Testis (tissue), 3 donors: ENCODE data around the gene SBSN. TPM values are rescaled to one million over a fixed set of nuclear protein-coding genes. Genes with fewer than 3 reads are reported as not detected.

Experiments
- DNase-seq: peaks from one replicate; pipeline ENCODE4 v3.0.0-alpha.2; 2019
- H3K27ac ChIP-seq, 2 donors: fragments of 200-600 bp; sonication (generic); one replicate each; pipeline ENCODE4 v1.5.1; 2019
- H3K27me3 ChIP-seq: fragments of 200-600 bp; sonication (generic); one replicate; pipeline ENCODE4 v1.5.1; 2019
- H3K36me3 ChIP-seq: fragments of 200-600 bp; sonication (generic); one replicate; pipeline ENCODE4 v1.5.1; 2017; ENCODE audit warnings: low read depth; ENCODE audit errors: missing control alignments
- H3K4me1 ChIP-seq: fragments of 200-600 bp; sonication (generic); one replicate; pipeline ENCODE4 v1.5.1; 2019
- H3K4me3 ChIP-seq, 2 donors: fragments of 200-600 bp; sonication (generic); one replicate each; pipeline ENCODE4 v1.5.1; 2017 to 2019
- H3K9me3 ChIP-seq: fragments of 200-600 bp; sonication (generic); one replicate; pipeline ENCODE4 v1.5.1; 2017
- POLR2A ChIP-seq: fragments of 450-650 bp; IDR thresholded peaks from one replicate; pipeline ENCODE4 v1.6.1; 2017; ENCODE audit warnings: antibody characterized with exemption, mild to moderate bottlenecking, moderate library complexity
- WGBS, 2 donors: methylation state at CpG; one replicate each; pipeline ENCODE4 v1.1.5; 2018; 5-methylcytosine and 5-hydroxymethylcytosine counted together
- intact Hi-C: fragments of 100-400 bp; cut with DNase I; formaldehyde crosslinking; loops from one replicate; pipeline ENCODE4 v1.15.1; 2023; ENCODE audit warnings: low total_unique reads
- polyA plus RNA-seq: library from polyadenylated mRNA; stranded (reverse); fragments of 350-450 nt; fragmentation: Illumina TruSeq; extraction: RNeasy Lipid Tissue Mini Kit (QIAGEN cat#74804); gene quantifications from one replicate; pipeline ENCODE4 v1.2.3, GENCODE V29; 2014; ENCODE audit warnings: low read depth, low replicate concordance; ENCODE audit not compliant: insufficient read depth
- total RNA-seq, 2 donors: library from RNA; depleted of rRNA; stranded (reverse); fragments of >200 nt; gene quantifications; one replicate each; pipeline ENCODE4 v1.2.3, GENCODE V29; 2016
- TF ChIP-seq, protein P1 (sequence below), 3 experiments: fragments of 450-650 bp in 2 of 3; fragments of 200-600 bp in 1 of 3; sonication (generic) in 1 of 3; IDR thresholded peaks; one replicate each; pipeline ENCODE4 v1.5.1; 2016 to 2019; ENCODE audit warnings: antibody characterized with exemption in 3 of 3, mild to moderate bottlenecking in 2 of 3, moderate library complexity in 1 of 3

Gene SBSN
- total and polyA plus RNA-seq, 3 donors from 2014 or later: 0.16 to 0.47 (median 0.19) TPM

DNA sequence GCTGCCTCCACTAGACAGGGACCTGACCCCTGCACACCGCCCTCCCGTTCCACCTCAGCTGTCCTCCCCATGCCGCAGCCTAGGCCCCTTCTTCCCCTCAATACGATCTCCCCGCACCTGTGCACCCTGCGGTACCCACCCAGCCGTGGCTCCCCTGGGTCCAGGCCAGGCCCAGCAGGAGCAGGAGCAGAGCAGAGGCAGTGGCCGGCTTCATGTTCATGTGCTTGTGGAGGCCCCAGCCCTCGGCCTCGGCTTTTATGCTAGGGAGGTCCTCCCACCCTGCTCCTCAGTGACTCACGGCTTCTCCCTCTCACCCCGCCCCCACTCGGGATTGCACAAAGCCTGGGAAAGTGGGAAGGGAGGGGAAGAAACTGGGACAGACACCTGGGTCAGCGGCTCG is 26.4 kb downstream of the SBSN start:
- intact Hi-C loops: no loop called here
- H3K27me3 ChIP-seq: no peaks in the 10 kb centered on the region
- H3K4me3 ChIP-seq: no peak overlapping the region
- H3K4me1 ChIP-seq: no peaks in the 10 kb centered on the region
- no peaks in the 10 kb centered on the region for H3K9me3 ChIP-seq
- H3K27ac ChIP-seq: no peak overlapping the region
- WGBS, 2 donors: 77 to 86% methylated on average over 12 to 15 of the region's 15 CpGs
- DNase-seq: no peak
- H3K36me3 ChIP-seq: no peaks in the 10 kb centered on the region
- TF ChIP-seq, protein P1, sequence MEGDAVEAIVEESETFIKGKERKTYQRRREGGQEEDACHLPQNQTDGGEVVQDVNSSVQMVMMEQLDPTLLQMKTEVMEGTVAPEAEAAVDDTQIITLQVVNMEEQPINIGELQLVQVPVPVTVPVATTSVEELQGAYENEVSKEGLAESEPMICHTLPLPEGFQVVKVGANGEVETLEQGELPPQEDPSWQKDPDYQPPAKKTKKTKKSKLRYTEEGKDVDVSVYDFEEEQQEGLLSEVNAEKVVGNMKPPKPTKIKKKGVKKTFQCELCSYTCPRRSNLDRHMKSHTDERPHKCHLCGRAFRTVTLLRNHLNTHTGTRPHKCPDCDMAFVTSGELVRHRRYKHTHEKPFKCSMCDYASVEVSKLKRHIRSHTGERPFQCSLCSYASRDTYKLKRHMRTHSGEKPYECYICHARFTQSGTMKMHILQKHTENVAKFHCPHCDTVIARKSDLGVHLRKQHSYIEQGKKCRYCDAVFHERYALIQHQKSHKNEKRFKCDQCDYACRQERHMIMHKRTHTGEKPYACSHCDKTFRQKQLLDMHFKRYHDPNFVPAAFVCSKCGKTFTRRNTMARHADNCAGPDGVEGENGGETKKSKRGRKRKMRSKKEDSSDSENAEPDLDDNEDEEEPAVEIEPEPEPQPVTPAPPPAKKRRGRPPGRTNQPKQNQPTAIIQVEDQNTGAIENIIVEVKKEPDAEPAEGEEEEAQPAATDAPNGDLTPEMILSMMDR (IDR thresholded peaks at IDR 0.05): no peak
- no peak for TF ChIP-seq POLR2A

DNA sequence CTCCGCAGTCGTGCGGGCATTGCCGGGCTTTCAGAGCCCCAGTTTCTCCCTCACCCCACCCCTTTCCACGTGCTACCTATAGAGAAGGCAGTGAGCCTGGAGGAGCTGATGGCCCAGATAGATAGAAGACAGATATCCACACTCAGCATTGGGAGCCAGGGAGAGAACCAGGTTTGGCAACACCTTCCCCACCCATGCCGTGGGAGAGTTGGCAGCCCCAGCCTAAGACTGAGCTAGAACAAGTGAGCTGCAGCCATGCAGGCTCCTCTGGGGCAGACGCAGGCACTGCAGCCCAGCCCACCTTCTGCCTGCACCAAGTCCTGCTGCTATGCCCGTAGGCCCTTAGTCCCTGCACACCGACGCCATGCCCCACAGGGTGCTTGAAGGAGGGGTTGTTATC is 27.5 kb downstream of the SBSN start:
- no peak overlapping the region for H3K4me3 ChIP-seq
- intact Hi-C loops: no loop called here
- H3K4me1 ChIP-seq: no peaks in the 10 kb centered on the region
- WGBS, 2 donors: 89 to 93% methylated on average over 8 to 10 of the region's 10 CpGs
- H3K27ac ChIP-seq: no peak overlapping the region
- no peaks in the 10 kb centered on the region for H3K9me3 ChIP-seq
- H3K27me3 ChIP-seq: no peaks in the 10 kb centered on the region
- H3K36me3 ChIP-seq: no peaks in the 10 kb centered on the region
- TF ChIP-seq, protein P1 (IDR thresholded peaks at IDR 0.05): no peak
- DNase-seq: no peak

DNA sequence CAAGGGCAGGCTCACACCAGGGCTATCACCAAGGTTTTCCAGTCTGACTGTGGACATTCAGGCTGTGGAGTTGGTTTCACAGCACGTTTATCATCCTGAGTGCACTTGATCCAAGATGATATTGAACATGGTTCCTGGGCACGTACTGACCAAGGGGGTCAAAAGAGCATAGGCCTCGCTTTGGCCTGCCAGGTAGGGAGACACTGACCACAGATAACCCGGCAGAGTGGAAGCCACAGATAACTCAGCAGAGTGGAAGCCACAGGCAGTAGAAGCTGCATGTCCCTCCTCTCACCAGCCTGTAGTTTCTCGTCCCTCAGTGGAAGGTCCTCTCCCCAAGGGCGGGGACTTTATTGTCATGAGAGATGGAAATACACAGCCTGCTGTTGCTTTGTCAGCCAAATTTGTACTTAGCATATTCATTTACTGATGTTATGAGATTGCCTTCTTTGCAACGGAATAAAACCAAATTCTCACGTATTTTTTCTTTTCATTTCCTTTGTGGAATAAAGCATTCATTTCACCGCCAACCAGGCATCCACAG is 29.1 kb downstream of the SBSN start:
- Histone ChIP-seq H3K4me1 (no peaks in the 10 kb centered on the region), H3K27ac (no peak overlapping the region), H3K9me3 (no peaks in the 10 kb centered on the region), H3K36me3 (no peaks in the 10 kb centered on the region), H3K27me3 (no peaks in the 10 kb centered on the region), H3K4me3 (no peak overlapping the region)
- intact Hi-C loops: loop anchor here (10.0 kb wide), 1 partner anchor 144 kb away; the partner anchor contains the start of gene FFAR3
- WGBS, 2 donors: 73 to 81% methylated on average over 9 of the region's 9 CpGs
- no peak for TF ChIP-seq POLR2A
- TF ChIP-seq, protein P1 (IDR thresholded peaks at IDR 0.05): no peak
- no peak for DNase-seq

DNA sequence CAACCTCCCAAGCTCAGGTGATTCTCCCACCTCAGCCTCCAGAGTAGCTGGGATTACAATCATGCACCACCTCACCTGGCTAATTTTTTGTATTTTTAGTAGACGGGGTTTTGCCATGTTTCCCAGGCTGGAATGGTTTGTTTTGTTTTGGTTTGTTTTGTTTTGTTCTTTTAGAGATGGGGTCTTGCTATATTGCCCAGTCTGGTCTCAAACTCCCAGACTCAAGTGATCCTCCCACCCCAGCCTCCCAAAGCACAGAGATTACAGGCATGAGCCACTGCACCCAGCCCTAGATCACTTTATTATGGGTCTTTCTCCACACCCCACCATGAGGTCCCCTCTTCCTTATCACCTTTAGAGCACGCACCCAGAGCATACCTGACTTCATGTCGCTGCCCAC is 29.9 kb downstream of the SBSN start:
- TF ChIP-seq, protein P1 (IDR thresholded peaks at IDR 0.05): no peak
- TF ChIP-seq POLR2A: no peak
- Histone ChIP-seq H3K9me3 (no peaks in the 10 kb centered on the region), H3K27me3 (no peaks in the 10 kb centered on the region), H3K27ac (no peak overlapping the region), H3K4me3 (no peak overlapping the region), H3K4me1 (no peaks in the 10 kb centered on the region), H3K36me3 (no peaks in the 10 kb centered on the region)
- 92 to 96% methylated on average over 3 of the region's 3 CpGs for WGBS, 2 donors
- no peak for DNase-seq
- intact Hi-C loops: loop anchor here (10.0 kb wide), 1 partner anchor 143 kb away; the partner anchor contains the start of gene FFAR3

DNA sequence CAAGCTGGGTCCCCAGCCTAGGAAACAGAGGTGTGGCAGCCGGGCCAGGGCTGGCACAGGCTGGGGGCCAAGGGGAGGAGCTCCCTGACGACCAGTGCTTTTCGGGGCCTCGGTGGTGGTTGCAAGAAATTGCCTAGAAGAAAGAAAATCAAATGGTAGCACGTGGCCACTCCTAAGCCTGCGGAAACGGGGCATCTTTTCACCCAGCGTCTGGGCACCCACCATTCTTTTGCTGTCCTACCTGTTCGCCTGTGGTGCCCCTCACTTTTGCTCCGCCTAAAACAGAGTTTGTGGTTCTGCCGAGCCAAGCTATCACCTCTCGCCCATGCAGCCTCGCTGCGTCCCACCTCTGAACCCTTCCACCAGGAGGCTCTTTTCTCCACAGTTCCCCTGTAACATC is 30.7 kb downstream of the SBSN start:
- H3K9me3 ChIP-seq: no peaks in the 10 kb centered on the region
- no peaks in the 10 kb centered on the region for H3K36me3 ChIP-seq
- no peak overlapping the region for H3K4me3 ChIP-seq
- 83 to 86% methylated on average over 14 of the region's 14 CpGs for WGBS, 2 donors
- no peak for TF ChIP-seq POLR2A
- TF ChIP-seq, protein P1 (IDR thresholded peaks at IDR 0.05): no peak
- no peaks in the 10 kb centered on the region for H3K27me3 ChIP-seq
- no peak for DNase-seq
- H3K4me1 ChIP-seq: no peaks in the 10 kb centered on the region
- H3K27ac ChIP-seq: no peak overlapping the region
- intact Hi-C loops: loop anchor here (10.0 kb wide), 1 partner anchor 143 kb away; the partner anchor contains the start of gene FFAR3
